Breast epithelium (tissue), 3 donors: ENCODE data around the gene PTGR3.

Experiments used
- CTCF ChIP-seq, 3 donors: fragments of 450-650 bp; IDR thresholded peaks; one replicate each; pipeline ENCODE4 v1.5.1; 2016 to 2017; ENCODE audit warnings: antibody characterized with exemption in 3 of 3, mild to moderate bottlenecking in 3 of 3, moderate library complexity in 3 of 3
- POLR2A ChIP-seq: fragments of 450-650 bp; IDR thresholded peaks from one replicate; pipeline ENCODE4 v1.6.1; 2016; ENCODE audit warnings: antibody characterized with exemption, mild to moderate bottlenecking, moderate library complexity

- no peak for TF ChIP-seq CTCF (IDR thresholded peaks at IDR 0.05)
- no peak for TF ChIP-seq POLR2A
These were observed 27.0 kb upstream of the PTGR3 start for GRCh38 chr18:75235896-75236295.
